ENCODE measurements around the gene HAL. TPM values are rescaled to one million over a fixed set of nuclear protein-coding genes. Genes with fewer than 3 reads are reported as not detected.
A peak's percentile ranks its signal among the peaks of the same experiment; 100 is the strongest.

HAL gene
- total and polyA plus RNA-seq, 2 of the 13 experiments (the other 11 are each of a cell fraction or from before 2014, with no cell fraction given): 0.89 to 37.8 TPM

DNA sequence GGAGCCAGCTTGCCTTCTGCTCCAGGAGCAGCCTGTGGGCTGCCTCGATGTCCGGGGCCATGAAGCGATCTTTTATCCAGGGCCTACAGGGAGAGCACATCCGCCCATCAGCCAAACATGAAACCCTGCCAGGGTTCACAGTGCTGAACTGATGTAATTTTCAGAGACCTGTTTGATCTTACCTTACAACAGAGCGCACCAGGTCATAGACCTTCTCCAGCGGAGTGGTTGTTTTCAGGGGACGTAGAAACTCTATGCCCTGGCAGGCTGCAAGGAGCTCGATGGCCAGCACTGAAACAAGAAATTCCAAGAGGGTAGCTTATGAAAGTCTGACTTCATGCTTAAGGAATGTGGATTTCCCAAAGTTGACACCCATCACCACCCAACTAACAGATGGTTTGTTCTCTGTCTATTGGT is 19.7 kb downstream of the HAL start (continued):
- no peak for TF ChIP-seq HDAC6 (IDR thresholded peaks at IDR 0.05; ENCODE audit: low read depth, low read length)
- 0 out of 2 replicates have a peak, but pooled peaks have one; percentile 17 for TF ChIP-seq ZNF263 (CRISPR knock-in tag; IDR thresholded peaks at IDR 0.05)
- peak; percentile 49; the same call in 1 of the 2 replicates for TF ChIP-seq ZNF430 (CRISPR knock-in tag; IDR thresholded peaks at IDR 0.05)
- TF ChIP-seq, protein P1, sequence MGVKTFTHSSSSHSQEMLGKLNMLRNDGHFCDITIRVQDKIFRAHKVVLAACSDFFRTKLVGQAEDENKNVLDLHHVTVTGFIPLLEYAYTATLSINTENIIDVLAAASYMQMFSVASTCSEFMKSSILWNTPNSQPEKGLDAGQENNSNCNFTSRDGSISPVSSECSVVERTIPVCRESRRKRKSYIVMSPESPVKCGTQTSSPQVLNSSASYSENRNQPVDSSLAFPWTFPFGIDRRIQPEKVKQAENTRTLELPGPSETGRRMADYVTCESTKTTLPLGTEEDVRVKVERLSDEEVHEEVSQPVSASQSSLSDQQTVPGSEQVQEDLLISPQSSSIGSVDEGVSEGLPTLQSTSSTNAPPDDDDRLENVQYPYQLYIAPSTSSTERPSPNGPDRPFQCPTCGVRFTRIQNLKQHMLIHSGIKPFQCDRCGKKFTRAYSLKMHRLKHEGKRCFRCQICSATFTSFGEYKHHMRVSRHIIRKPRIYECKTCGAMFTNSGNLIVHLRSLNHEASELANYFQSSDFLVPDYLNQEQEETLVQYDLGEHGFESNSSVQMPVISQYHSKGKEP (CRISPR knock-in tag; IDR thresholded peaks at IDR 0.05): no peak
- TF ChIP-seq ZFP36L2 (CRISPR knock-in tag; IDR thresholded peaks at IDR 0.05): no peak
- TF ChIP-seq ZBTB38 (CRISPR knock-in tag; IDR thresholded peaks at IDR 0.05): peak; percentile 62; the same call in 1 of the 2 replicates
- peak; percentile 55; the same call in 1 of the 2 replicates for TF ChIP-seq TOPORS (CRISPR knock-in tag; IDR thresholded peaks at IDR 0.05)
- TF ChIP-seq, protein P2, sequence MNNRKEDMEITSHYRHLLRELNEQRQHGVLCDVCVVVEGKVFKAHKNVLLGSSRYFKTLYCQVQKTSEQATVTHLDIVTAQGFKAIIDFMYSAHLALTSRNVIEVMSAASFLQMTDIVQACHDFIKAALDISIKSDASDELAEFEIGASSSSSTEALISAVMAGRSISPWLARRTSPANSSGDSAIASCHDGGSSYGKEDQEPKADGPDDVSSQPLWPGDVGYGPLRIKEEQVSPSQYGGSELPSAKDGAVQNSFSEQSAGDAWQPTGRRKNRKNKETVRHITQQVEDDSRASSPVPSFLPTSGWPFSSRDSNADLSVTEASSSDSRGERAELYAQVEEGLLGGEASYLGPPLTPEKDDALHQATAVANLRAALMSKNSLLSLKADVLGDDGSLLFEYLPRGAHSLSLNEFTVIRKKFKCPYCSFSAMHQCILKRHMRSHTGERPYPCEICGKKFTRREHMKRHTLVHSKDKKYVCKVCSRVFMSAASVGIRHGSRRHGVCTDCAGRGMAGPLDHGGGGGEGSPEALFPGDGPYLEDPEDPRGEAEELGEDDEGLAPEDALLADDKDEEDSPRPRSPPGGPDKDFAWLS (CRISPR knock-in tag; IDR thresholded peaks at IDR 0.05; ENCODE audit: borderline replicate concordance): no peak
- TF ChIP-seq HIVEP1 (CRISPR knock-in tag; IDR thresholded peaks at IDR 0.05): no peak
- peak; percentile 96 for TF ChIP-seq MED1 (CRISPR knock-in tag; IDR thresholded peaks at IDR 0.05)
- TF ChIP-seq, protein P3, sequence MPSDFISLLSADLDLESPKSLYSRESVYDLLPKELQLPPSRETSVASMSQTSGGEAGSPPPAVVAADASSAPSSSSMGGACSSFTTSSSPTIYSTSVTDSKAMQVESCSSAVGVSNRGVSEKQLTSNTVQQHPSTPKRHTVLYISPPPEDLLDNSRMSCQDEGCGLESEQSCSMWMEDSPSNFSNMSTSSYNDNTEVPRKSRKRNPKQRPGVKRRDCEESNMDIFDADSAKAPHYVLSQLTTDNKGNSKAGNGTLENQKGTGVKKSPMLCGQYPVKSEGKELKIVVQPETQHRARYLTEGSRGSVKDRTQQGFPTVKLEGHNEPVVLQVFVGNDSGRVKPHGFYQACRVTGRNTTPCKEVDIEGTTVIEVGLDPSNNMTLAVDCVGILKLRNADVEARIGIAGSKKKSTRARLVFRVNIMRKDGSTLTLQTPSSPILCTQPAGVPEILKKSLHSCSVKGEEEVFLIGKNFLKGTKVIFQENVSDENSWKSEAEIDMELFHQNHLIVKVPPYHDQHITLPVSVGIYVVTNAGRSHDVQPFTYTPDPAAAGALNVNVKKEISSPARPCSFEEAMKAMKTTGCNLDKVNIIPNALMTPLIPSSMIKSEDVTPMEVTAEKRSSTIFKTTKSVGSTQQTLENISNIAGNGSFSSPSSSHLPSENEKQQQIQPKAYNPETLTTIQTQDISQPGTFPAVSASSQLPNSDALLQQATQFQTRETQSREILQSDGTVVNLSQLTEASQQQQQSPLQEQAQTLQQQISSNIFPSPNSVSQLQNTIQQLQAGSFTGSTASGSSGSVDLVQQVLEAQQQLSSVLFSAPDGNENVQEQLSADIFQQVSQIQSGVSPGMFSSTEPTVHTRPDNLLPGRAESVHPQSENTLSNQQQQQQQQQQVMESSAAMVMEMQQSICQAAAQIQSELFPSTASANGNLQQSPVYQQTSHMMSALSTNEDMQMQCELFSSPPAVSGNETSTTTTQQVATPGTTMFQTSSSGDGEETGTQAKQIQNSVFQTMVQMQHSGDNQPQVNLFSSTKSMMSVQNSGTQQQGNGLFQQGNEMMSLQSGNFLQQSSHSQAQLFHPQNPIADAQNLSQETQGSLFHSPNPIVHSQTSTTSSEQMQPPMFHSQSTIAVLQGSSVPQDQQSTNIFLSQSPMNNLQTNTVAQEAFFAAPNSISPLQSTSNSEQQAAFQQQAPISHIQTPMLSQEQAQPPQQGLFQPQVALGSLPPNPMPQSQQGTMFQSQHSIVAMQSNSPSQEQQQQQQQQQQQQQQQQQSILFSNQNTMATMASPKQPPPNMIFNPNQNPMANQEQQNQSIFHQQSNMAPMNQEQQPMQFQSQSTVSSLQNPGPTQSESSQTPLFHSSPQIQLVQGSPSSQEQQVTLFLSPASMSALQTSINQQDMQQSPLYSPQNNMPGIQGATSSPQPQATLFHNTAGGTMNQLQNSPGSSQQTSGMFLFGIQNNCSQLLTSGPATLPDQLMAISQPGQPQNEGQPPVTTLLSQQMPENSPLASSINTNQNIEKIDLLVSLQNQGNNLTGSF (CRISPR knock-in tag; IDR thresholded peaks at IDR 0.05): no peak
- TF ChIP-seq ZNF136 (CRISPR knock-in tag; IDR thresholded peaks at IDR 0.05; ENCODE audit: low read depth): no peak
- TF ChIP-seq TBP (CRISPR knock-in tag; IDR thresholded peaks at IDR 0.05): no peak
- TF ChIP-seq, protein P4, sequence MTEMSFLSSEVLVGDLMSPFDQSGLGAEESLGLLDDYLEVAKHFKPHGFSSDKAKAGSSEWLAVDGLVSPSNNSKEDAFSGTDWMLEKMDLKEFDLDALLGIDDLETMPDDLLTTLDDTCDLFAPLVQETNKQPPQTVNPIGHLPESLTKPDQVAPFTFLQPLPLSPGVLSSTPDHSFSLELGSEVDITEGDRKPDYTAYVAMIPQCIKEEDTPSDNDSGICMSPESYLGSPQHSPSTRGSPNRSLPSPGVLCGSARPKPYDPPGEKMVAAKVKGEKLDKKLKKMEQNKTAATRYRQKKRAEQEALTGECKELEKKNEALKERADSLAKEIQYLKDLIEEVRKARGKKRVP (CRISPR knock-in tag; IDR thresholded peaks at IDR 0.05): peak in 1 of 2 experiments; percentile 94; a peak in 2 of 4 replicates
- no peak for TF ChIP-seq RBAK (CRISPR knock-in tag; IDR thresholded peaks at IDR 0.05)
- TF ChIP-seq ZNF577 (CRISPR knock-in tag; IDR thresholded peaks at IDR 0.05; ENCODE audit: borderline replicate concordance, low read depth): no peak
- no peak for TF ChIP-seq FOXA1 (IDR thresholded peaks at IDR 0.05)
- 0 out of 2 replicates have a peak, but pooled peaks have one; percentile 13 for TF ChIP-seq FOXA1 (CRISPR knock-in tag; IDR thresholded peaks at IDR 0.05)
- TF ChIP-seq, protein P5, sequence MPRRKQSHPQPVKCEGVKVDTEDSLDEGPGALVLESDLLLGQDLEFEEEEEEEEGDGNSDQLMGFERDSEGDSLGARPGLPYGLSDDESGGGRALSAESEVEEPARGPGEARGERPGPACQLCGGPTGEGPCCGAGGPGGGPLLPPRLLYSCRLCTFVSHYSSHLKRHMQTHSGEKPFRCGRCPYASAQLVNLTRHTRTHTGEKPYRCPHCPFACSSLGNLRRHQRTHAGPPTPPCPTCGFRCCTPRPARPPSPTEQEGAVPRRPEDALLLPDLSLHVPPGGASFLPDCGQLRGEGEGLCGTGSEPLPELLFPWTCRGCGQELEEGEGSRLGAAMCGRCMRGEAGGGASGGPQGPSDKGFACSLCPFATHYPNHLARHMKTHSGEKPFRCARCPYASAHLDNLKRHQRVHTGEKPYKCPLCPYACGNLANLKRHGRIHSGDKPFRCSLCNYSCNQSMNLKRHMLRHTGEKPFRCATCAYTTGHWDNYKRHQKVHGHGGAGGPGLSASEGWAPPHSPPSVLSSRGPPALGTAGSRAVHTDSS (CRISPR knock-in tag; conservative IDR thresholded peaks at IDR 0.05): no peak
- peak; percentile 44; the same call in 1 of the 2 replicates for TF ChIP-seq XBP1 (CRISPR knock-in tag; IDR thresholded peaks at IDR 0.05)
